GM12878 (cell line): Measurements from ENCODE around the gene MAPK13. TPM values are rescaled to one million over a fixed set of nuclear protein-coding genes. Genes with fewer than 3 reads are reported as not detected.

ENCODE experiments used
- ATAC-seq: fragments of 200-7000 bp; cut with Tn5 transposase; 3 replicates; pipeline ENCODE4 v1.9.1; 2020; ENCODE audit warnings: mild to moderate bottlenecking, moderate library complexity
- BruUV-seq: library from RNA; stranded (reverse); fragments of 400-500 nt; replicated peaks from 2 replicates; lab custom pipeline; 2021; lab: Mats Ljungman, UMichigan
- CTCF ChIA-PET: fragments of 300-600 bp; sonication (Branson Sonifier 250); formaldehyde crosslinking; extraction: SDS; loops from one replicate; lab custom pipeline; 2021; ENCODE audit warnings: inconsistent platforms; lab: Yijun Ruan, JAX
- POLR2A ChIA-PET: fragments of 350-600 bp; formaldehyde crosslinking; extraction: SDS; loops from one replicate; lab custom pipeline; 2021; ENCODE audit warnings: inconsistent platforms; lab: Charles Lee
- RAD21 ChIA-PET: fragments of 300-600 bp; sonication (Branson Sonifier 250); formaldehyde crosslinking; loops from one replicate; lab custom pipeline; 2023; ENCODE audit warnings: antibody characterized with exemption; ENCODE audit not compliant: unreplicated experiment; lab: Charles Lee
- SMC1A ChIA-PET: fragments of 300-600 bp; sonication (Branson Sonifier 250); formaldehyde crosslinking; loops from one replicate; lab custom pipeline; 2023; ENCODE audit not compliant: unreplicated experiment, uncharacterized antibody; lab: Charles Lee
- DNase-seq: peaks from one replicate; pipeline ENCODE4 v3.0.0-alpha.2; 2011; ENCODE audit warnings: low read depth, low spot score
- FAIRE-seq: peaks from 3 replicates; lab custom pipeline; 2011; peaks lifted over from hg19 to GRCh38; lab: Jason Lieb, UNC
- H2AFZ ChIP-seq: 2 replicates; pipeline ENCODE4 v1.6.0; 2011; ENCODE audit warnings: low read depth, low read length, control low read depth; ENCODE audit not compliant: control insufficient read depth
- H3K27ac ChIP-seq: 2 replicates; pipeline ENCODE4 v1.5.1; 2011; ENCODE audit warnings: control low read depth; ENCODE audit not compliant: control insufficient read depth, insufficient read depth
- H3K27me3 ChIP-seq, 2 experiments: replicated peaks in 1 of 2; 2 replicates each; pipeline versions ENCODE4 v1.6.0 to v1.6.1; 2011; ENCODE audit warnings: low read length in 1 of 2; ENCODE audit not compliant: control insufficient read depth in 2 of 2, insufficient read depth in 2 of 2
- H3K36me3 ChIP-seq, 2 experiments: 2 replicates each; pipeline ENCODE4 v1.5.1; 2011; ENCODE audit warnings: low read length in 1 of 2; ENCODE audit not compliant: control insufficient read depth in 2 of 2, insufficient read depth in 2 of 2
- H3K4me1 ChIP-seq: 2 replicates; pipeline ENCODE4 v1.6.1; 2011; ENCODE audit warnings: mild to moderate bottlenecking, low read length, moderate library complexity, mixed read lengths; ENCODE audit not compliant: control insufficient read depth, insufficient read depth
- H3K4me2 ChIP-seq: 2 replicates; pipeline ENCODE4 v1.6.0; 2011; ENCODE audit warnings: control low read depth; ENCODE audit not compliant: control insufficient read depth, insufficient read depth
- H3K4me3 ChIP-seq: fragments of 200-600 bp; sonication (generic); 2 replicates; pipeline ENCODE4 v1.5.1; 2016
- H3K79me2 ChIP-seq: 2 replicates; pipeline ENCODE4 v1.6.0; 2011; ENCODE audit warnings: low read length; ENCODE audit not compliant: control insufficient read depth, insufficient read depth
- H3K9ac ChIP-seq: 2 replicates; pipeline ENCODE4 v1.8.0; 2011; ENCODE audit warnings: low read length, control low read depth, mixed read lengths; ENCODE audit not compliant: control insufficient read depth, insufficient read depth
- H3K9me3 ChIP-seq: replicated peaks from 3 replicates; pipeline ENCODE4 v1.5.1; 2011; ENCODE audit warnings: mild to moderate bottlenecking, low read length; ENCODE audit not compliant: control insufficient read depth, insufficient read depth
- H4K20me1 ChIP-seq: 2 replicates; pipeline ENCODE4 v1.6.0; 2011; ENCODE audit not compliant: control insufficient read depth, insufficient read depth
- E2F8 ChIP-seq: fragments of 450-650 bp; IDR thresholded peaks from 2 replicates; pipeline ENCODE4 v1.6.1; 2018; ENCODE audit warnings: mild to moderate bottlenecking, low read depth, moderate library complexity; ENCODE audit not compliant: partially characterized antibody
- E4F1 ChIP-seq: fragments of 450-650 bp; IDR thresholded peaks from 2 replicates; pipeline ENCODE4 v1.6.1; 2018; ENCODE audit warnings: borderline replicate concordance, mild to moderate bottlenecking; ENCODE audit not compliant: partially characterized antibody
- EZH2 ChIP-seq: IDR thresholded peaks from 2 replicates; pipeline ENCODE4 v1.6.1; 2012; ENCODE audit warnings: low read depth, mild to moderate bottlenecking, control low read depth, inconsistent platforms, low read length, borderline replicate concordance; ENCODE audit not compliant: control insufficient read depth
- PBX3 ChIP-seq: IDR thresholded peaks from 2 replicates; pipeline ENCODE4 v1.6.1; 2011; ENCODE audit warnings: mild to moderate bottlenecking, low read depth, low read length, moderate library complexity; ENCODE audit not compliant: insufficient replicate concordance
- RELA ChIP-seq: fragments of 450-650 bp; IDR thresholded peaks from 2 replicates; pipeline ENCODE4 v1.8.0; 2014; ENCODE audit warnings: borderline replicate concordance; ENCODE audit not compliant: partially characterized antibody
- WRNIP1 ChIP-seq: IDR thresholded peaks from 2 replicates; pipeline ENCODE4 v1.6.1; 2011; ENCODE audit warnings: low read depth, low read length, improper control_type of control experiment, borderline replicate concordance
- ZNF207 ChIP-seq: fragments of 450-650 bp; IDR thresholded peaks from 2 replicates; pipeline ENCODE4 v1.6.1; 2014; ENCODE audit warnings: antibody characterized with exemption, mild to moderate bottlenecking, borderline replicate concordance
- WGBS: methylation state at CpG from one replicate; pipeline ENCODE4 v1.1.6; 2016; ENCODE audit warnings: low lambda C conversion rate; ENCODE audit not compliant: insufficient replicate concordance, insufficient coverage; ENCODE audit errors: missing lambda C conversion rate; 5-methylcytosine and 5-hydroxymethylcytosine counted together
- in situ Hi-C: fragments of 300-500 bp; cut with MboI; formaldehyde crosslinking; loops from 9 replicates; pipeline ENCODE4 v1.14.3; 2018; ENCODE audit warnings: mixed read lengths
- intact Hi-C: fragments of 100-400 bp; cut with micrococcal nuclease; formaldehyde crosslinking; loops from one replicate; pipeline ENCODE4 v1.14.2; 2022; ENCODE audit not compliant: unreplicated experiment
- polyA plus RNA-seq, 11 experiments: library from polyadenylated mRNA; depleted of rRNA in 4 of 11; unstranded in 6 of 11; stranded (reverse) in 5 of 11; fragments of >200 nt; fragmentation: Nextera tagmentation in 4 of 11; fragmentation: Illumina TruSeq in 1 of 11; extraction: Ambion mirVana in 4 of 11; extraction: Trizol in 1 of 11; gene quantifications; 1 replicate in 1 of 11; 2 replicates in 10 of 11; pipeline versions ENCODE4 v1.2.1 to v1.2.3, GENCODE V29; 2011 to 2016; ENCODE audit warnings: inconsistent platforms in 2 of 11, missing spikeins in 2 of 11, low read depth in 1 of 11
- total RNA-seq, 4 experiments: library from RNA; depleted of rRNA in 3 of 4; stranded (reverse); fragments of >200 nt in 3 of 4; fragmentation: Illumina TruSeq in 1 of 4; extraction: Trizol in 1 of 4; gene quantifications; 2 replicates each; pipeline versions ENCODE4 v1.2.1 to v1.2.3, GENCODE V29; 2013 to 2021

MAPK13 gene
- total and polyA plus RNA-seq, 10 of the 15 experiments (the other 5 are each of a cell fraction or from before 2014, with no cell fraction given): 1.8 to 48.0 (median 37.5) TPM

- in situ Hi-C loops: no loop called here
- TF ChIP-seq ZNF207: no peak
- no peak for TF ChIP-seq WRNIP1
- TF ChIP-seq RELA: no peak
- TF ChIP-seq PBX3: no peak
- TF ChIP-seq E2F8: no peak
- TF ChIP-seq E4F1: no peak
- no peak for TF ChIP-seq EZH2
- SMC1A ChIA-PET: interaction anchor here (5.3 kb wide), 1 partner anchor 67 kb away, joined by 27 read pairs; no protein-coding TSS in a partner anchor
- Histone ChIP-seq H2AFZ (no peak overlapping the region), H3K27ac (no peak overlapping the region), H3K36me3 (no peaks in the 10 kb centered on the region), H3K4me1 (peaks cover 30% of the 10 kb centered on the region), H3K27me3 (no peaks in the 10 kb centered on the region), H4K20me1 (no peaks in the 10 kb centered on the region), H3K9ac (no peak overlapping the region), H3K9me3 (no peaks in the 10 kb centered on the region), H3K79me2 (no peaks in the 10 kb centered on the region), H3K4me3 (no peak overlapping the region), H3K4me2 (no peak overlapping the region)
- RAD21 ChIA-PET: no interaction called here
- FAIRE-seq (no peak), ATAC-seq (no peak), DNase-seq (no peak)
- BruUV-seq: no TSS peak
- WGBS: 78% methylated on average over 5 of the region's 5 CpGs
- POLR2A ChIA-PET: no interaction called here
- intact Hi-C loops: loop anchor here (10.0 kb wide), 1 partner anchor 177 kb away; no protein-coding TSS in a partner anchor
- CTCF ChIA-PET: interaction anchor here (2.1 to 7.6 kb wide), 2 partner anchors 9 to 231 kb away, joined by 4 to 82 read pairs; no protein-coding TSS in a partner anchor
Observed at GRCh38 chr6:36128073-36128472, 2.2 kb upstream of the MAPK13 start.
